C1 segment of cervical spinal cord (tissue), 14 donors: ENCODE data around the gene LRP2.

Experiments
- DNase-seq, 14 donors: peaks; one replicate each; lab custom pipeline; 2025; lab: John Stamatoyannopoulos, UW

Gene LRP2

GRCh38 chr2:169129703-169130243, 232.6 kb downstream of the LRP2 start:
- DNase-seq = no peak

GRCh38 chr2:169119851-169120250, 242.5 kb downstream of the LRP2 start:
- DNase-seq = no peak

- DNase-seq = no peak
These were observed 243.1 kb downstream of the LRP2 start for GRCh38 chr2:169119123-169119760.

DNA sequence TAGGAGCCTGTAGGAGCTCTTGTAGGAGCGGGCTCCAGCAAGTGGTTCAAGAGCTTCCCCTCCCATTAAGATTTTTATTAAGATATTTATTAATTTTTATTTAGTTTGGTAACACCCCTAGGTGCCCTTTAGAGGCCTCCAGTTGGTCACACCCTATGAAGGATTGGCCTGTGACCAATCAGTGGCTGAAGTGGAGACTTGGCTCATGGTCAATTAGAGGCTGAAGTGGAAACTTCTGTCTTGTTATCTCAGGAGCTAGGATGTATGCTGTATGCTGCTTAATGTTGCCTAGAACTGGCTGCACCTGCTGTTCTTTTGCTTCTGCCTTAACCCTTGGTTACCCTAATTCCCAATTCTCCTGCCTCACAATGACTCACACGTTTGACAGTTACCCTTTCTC, 244.3 kb downstream of the LRP2 start:
- DNase-seq = no peak

DNA sequence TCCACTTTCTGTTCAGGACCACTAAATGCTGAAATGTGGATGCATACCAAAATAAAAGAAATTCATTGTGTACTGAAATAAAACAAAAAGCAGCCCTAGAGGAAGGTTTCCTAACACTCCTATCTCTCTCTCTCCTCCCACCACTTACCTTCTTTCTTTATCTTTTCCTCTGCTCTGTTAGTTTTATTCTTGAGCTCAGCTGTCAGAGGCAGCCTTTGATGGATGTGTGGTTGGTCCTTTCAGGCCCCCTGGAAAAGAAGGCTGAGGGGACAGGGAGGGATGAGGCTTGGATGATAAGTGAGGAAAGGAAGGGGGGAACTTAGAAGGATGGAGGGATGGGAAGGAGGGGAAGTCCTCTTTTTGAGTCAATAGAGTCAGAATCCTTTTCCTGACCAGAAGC, 245.3 kb downstream of the LRP2 start:
- no peak for DNase-seq

DNA sequence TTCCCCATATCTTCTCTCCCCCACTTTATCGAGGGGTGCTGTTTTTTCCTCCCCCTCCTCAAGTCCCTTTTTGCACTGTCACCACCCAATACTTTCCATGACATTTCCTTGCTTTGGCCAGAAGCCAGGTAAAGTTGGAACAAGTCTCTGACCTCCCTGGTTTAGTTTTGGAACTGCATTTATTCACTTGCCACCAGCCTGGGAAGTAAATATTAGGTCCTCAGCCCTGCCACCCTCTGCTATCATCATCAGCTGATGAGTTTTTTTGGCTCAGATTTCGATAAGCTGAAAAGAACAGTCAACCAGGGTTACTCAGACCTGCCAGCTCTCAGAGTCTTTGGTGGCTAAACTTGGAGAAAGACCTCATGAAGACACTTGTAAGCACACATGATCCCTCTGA, 246.0 kb downstream of the LRP2 start:
- DNase-seq = no peak

- DNase-seq = no peak
These were observed 248.3 kb downstream of the LRP2 start for GRCh38 chr2:169114056-169114455.

DNA sequence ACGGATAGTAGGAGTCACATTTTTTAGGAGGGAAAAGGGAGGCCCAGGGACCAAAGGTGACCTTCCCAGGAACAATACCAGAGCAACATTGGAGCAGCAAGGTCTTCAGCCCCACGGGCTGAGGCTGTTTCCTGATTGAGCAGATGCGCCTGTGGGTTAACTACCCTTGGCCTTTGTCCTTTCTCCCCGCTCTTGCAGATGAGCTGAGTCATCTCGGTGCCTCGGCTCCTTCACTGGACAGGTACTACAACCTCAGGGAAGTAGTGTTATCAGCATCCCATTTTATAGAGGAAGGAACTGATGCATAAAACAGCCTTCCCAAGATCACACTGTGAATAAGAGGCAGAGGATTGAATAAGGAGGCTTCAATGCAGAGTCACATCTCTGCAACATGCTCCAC, 249.5 kb downstream of the LRP2 start:
- DNase-seq = no peak

GRCh38 chr2:169110916-169111315, 251.4 kb downstream of the LRP2 start:
- no peak for DNase-seq

DNA sequence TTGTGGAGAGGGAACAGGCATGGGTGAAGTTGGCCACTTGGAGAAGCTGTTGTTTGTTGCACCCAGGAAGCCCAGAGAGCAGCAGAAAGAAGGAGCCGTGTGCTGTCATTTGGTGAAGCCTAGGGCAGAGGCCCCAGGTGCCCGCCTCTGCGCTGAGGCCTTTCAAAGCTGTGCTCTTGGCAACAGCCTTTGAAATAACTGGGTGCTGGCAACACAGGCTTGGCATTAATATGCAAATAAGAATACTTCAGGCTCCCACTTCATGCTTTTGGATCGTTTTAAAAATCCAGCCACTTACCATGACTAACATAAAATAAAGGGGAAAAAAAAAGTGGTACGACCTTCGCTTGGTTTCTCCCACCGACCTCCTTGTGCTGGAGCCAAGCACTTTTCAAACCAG, 251.9 kb downstream of the LRP2 start:
- no peak for DNase-seq

DNA sequence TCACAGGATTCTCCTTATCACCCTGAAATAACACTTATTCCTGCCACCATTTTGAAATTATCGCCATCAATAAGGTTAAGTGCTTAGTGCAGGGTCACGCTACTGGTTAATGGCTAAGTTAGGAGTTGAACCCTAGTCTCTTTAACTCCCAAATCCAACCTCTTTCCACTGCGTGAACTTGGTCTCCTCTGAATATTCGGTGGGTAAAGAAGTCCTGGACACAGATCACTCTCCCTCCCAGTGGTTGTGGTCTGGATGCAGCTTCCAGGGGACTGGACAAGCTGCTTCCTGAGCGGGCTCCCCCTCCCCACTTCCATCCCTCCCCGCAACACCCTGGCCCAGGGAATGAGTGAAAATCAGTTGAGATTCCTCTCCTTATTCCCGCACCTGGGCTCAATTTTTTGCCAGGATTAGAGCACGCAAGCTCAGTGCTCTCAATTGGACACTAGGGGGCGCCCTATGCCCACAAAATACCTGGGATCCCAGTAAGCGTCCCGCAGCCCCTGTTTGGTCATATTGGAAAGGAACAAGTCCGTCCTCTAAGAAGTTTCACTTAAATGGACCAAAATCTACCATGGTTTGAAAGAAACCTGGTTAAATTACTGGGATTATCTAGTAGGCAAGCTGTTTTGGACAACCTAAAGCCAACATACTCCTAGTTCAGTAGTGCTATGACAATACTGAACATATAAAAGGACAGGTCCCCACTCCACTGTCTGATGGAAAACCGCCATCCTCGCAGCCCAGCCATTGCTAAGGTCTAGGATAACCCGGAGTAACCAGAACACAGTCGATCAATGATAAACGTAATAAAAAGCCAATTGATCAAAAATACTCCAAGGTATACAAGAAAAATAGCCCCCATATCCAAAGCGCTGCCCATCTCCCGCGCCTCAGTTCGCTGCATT, 252.6 kb downstream of the LRP2 start:
- peak in 12 of 14 donors; percentile 15 to 80 (median 48) for DNase-seq

DNA sequence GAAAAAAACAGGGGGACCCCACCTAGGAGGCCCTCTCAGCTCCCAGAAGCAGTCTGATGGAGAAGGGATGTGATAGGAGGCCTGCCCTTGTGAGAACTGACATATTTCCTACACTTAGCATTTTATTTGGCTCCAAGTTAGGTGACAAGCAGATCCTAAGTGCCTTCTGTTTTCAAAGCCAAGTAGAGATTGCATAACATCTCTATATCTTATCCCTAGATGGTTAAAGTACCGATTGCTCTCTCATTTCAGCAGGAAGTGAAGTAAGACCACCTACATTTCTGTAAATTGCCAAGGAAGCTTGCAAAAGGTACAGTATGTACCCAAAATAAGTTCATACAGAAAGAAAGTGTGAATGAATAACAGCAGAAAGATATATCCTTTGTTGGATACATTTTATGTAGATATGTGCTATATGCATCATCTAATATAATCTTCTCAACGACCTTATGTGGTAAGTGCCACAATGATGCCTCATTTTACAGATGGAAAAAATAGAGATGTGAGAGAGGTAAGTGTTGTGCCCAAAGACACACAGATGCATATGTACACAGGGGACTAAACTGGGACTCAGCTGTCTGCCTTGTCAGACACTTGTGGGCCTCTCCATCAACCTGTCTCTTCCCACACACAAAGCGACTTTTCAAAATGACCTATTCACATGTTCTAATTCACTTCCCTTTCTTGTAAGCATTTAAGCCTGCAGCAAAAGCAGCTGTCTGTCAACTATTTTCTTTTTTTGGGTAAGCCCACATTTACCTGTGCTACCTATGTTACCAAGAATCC, 254.0 kb downstream of the LRP2 start:
- no peak for DNase-seq

DNA sequence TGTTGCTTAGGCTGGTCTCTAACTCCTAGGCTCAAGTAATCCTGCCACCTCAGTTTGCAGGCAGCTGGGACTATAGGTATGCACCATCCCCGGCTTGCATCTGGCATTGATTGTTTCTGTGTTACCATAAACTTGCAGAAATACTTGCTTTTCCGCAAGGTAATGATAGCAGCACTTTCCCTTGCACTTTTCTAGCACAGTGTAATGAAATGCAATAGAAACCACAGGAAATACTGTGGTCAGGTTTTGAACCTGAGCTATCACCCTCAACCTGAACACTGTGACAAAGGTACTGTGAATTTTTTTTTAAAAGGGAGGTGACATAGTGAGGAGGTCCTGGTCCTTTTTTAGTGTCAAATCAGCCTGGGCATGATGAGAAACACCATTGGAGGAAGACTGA, 254.7 kb downstream of the LRP2 start:
- no peak for DNase-seq

GRCh38 chr2:169106563-169107545, 255.5 kb downstream of the LRP2 start:
- DNase-seq = no peak

DNA sequence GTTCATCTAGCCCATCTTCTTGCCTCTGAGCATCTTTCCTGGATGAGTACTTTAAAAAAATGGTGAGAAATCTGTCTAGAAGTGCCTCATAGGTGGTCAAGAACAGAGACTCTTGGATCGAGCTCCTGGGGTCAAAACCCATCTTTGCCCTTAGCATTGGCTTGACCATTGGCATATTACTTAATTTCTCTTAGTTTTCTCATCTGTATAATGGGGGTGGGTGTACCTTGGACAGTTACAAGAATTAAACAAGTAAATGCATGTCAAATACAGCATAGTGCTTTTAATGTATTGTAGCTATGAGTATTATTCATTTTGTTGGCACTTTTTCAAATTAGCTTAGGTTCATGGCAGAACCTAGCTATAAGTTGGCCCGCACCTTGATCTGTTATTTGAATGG, 256.2 kb downstream of the LRP2 start:
- DNase-seq = no peak

DNA sequence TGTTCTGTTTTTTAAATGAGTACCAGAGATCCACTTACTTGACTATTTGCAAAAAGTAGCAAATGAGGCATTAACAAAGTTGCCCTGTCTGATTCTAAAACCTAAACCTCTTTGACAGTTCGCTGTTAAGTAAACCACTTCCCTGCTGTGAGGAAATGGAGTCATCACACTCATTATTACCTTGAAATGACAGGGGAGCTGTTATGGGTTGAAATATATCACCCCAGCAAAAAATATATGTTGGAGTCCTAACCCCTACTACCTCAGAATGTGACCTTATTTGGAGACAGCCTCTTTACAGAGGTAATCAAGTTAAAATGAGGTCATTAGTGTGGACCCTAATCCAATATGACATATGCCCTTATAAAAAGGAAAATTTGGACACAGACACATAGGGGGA, 256.9 kb downstream of the LRP2 start:
- DNase-seq = no peak

DNA sequence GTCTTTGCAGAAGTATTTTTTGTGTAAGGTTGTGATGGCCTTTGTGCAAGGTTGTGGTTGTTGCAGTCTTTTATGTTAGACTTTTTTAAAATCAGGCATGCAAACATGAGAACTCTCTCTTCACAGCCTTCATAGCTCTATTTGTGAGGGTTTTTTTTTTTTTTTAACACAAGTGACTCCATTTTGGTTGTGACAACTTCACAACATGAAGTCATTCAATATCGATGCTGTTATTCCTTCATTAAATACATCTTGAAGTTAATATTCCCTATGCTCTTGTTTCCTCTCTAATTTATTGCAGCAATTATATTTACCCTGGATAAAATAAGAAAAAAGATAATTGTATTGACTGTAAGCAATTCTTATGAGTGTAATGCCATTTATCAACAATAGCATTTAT, 257.5 kb downstream of the LRP2 start:
- DNase-seq = no peak

GRCh38 chr2:169095621-169096105, 266.7 kb downstream of the LRP2 start:
- DNase-seq = no peak

- DNase-seq = no peak
These were observed 267.7 kb downstream of the LRP2 start for GRCh38 chr2:169094676-169095075.

DNA sequence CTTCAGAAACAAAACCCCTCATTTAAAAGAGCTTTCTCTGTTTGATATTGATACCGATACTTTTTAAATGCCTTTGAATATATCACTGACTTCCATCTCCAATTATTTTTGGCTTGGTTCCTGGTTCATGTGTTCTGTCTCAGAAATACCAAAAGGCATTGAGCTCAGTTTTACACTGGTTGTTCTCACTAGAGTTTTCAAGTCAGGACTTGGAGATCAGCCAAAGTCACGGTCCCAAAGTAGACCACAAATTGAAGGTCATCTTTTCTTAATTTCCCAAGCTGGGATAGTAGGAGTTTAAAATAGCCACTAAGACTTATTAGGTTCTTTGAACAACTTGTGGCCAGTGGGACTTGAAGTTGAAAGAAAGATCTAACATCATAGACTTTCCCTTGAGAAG, 268.8 kb downstream of the LRP2 start:
- DNase-seq = no peak
